Jurkat, Clone E6-1 (cell line): ENCODE measurements around the gene COQ8A.
"Not testable (repeated sequence)": the region's sequence is repeated elsewhere in the genome, so short reads cannot be mapped to it uniquely, and the experiment has no call there.

Source experiments
- DNase-seq: peaks from one replicate; pipeline ENCODE4 v3.0.0-alpha.2; 2011; ENCODE audit warnings: low read depth, low spot score
- H3K4me3 ChIP-seq: 2 replicates; pipeline ENCODE4 v1.5.1; 2011; ENCODE audit warnings: mild to moderate bottlenecking, low read length, control low read depth, moderate library complexity

Gene COQ8A

GRCh38 chr1:226993814-226994585 is 53.9 kb downstream of the COQ8A start:
- H3K4me3 ChIP-seq = no peak overlapping the region
- DNase-seq = no peak

- no peak overlapping the region for H3K4me3 ChIP-seq
Measured at GRCh38 chr1:226994586-226995364, 54.7 kb downstream of the COQ8A start.

GRCh38 chr1:226995365-226996332 is 55.6 kb downstream of the COQ8A start:
- no peak for DNase-seq
- no peak overlapping the region for H3K4me3 ChIP-seq

More at GRCh38 chr1:226994586-226995364, 54.7 kb downstream of the COQ8A start:
- no peak for DNase-seq

GRCh38 chr1:226999579-226999978 is 59.5 kb downstream of the COQ8A start:
- not testable (repeated sequence) for DNase-seq, H3K4me3 ChIP-seq

- H3K4me3 ChIP-seq = no peak overlapping the region
- no peak for DNase-seq
Measured at GRCh38 chr1:227002531-227003049, 62.5 kb downstream of the COQ8A start.

- no peak overlapping the region for H3K4me3 ChIP-seq
Measured at GRCh38 chr1:227003165-227003564, 63.1 kb downstream of the COQ8A start.

GRCh38 chr1:227004796-227005195 is 64.7 kb downstream of the COQ8A start:
- DNase-seq = no peak
- no peak overlapping the region for H3K4me3 ChIP-seq

More at GRCh38 chr1:227003165-227003564, 63.1 kb downstream of the COQ8A start:
- DNase-seq = no peak

- no peak overlapping the region for H3K4me3 ChIP-seq
- no peak for DNase-seq
Measured at GRCh38 chr1:227006226-227006796, 66.2 kb downstream of the COQ8A start.

- no peak for DNase-seq
- H3K4me3 ChIP-seq = no peak overlapping the region
Measured at GRCh38 chr1:227009937-227010336, 69.8 kb downstream of the COQ8A start.

GRCh38 chr1:227010645-227011044 is 70.6 kb downstream of the COQ8A start:
- no peak overlapping the region for H3K4me3 ChIP-seq

GRCh38 chr1:227016990-227017389 is 76.9 kb downstream of the COQ8A start:
- DNase-seq = no peak
- no peak overlapping the region for H3K4me3 ChIP-seq

More at GRCh38 chr1:227010645-227011044, 70.6 kb downstream of the COQ8A start:
- no peak for DNase-seq

- no peak for DNase-seq
- no peak overlapping the region for H3K4me3 ChIP-seq
Measured at GRCh38 chr1:227032396-227032795, 92.3 kb downstream of the COQ8A start.

GRCh38 chr1:227033880-227034279 is 93.8 kb downstream of the COQ8A start:
- no peak for DNase-seq
- H3K4me3 ChIP-seq = no peak overlapping the region

GRCh38 chr1:227035316-227035715 is 95.2 kb downstream of the COQ8A start:
- no peak overlapping the region for H3K4me3 ChIP-seq
- no peak for DNase-seq

GRCh38 chr1:227037121-227037520 is 97.0 kb downstream of the COQ8A start:
- H3K4me3 ChIP-seq = no peak overlapping the region
- no peak for DNase-seq
